HepG2 (cell line): ENCODE results near the gene ZFP90. TPM values are rescaled to one million over a fixed set of nuclear protein-coding genes. Genes with fewer than 3 reads are reported as not detected.

Experiments
- CBX2 ChIP-seq, 2 experiments: fragments of 200-600 bp in 1 of 2; sonication (generic); formaldehyde crosslinking in 1 of 2; IDR thresholded peaks; 2 replicates each; pipeline versions ENCODE4 v1.7.0 to v1.8.1; 2018 to 2022; ENCODE audit warnings: low read depth in 2 of 2, low read length in 1 of 2, mild to moderate bottlenecking in 1 of 2, missing genetic modification reagents in 1 of 2
- ELF1 ChIP-seq: sonication (generic); formaldehyde crosslinking; IDR thresholded peaks from 2 replicates; pipeline ENCODE4 v1.4.0; 2020; ENCODE audit warnings: missing genetic modification reagents
- FIP1L1 ChIP-seq: fragments of 200-400 bp; formaldehyde crosslinking; IDR thresholded peaks from 2 replicates; pipeline ENCODE4 v1.6.1; 2018; ENCODE audit warnings: low read depth, mild to moderate bottlenecking, low read length, moderate library complexity, borderline replicate concordance; ENCODE audit not compliant: insufficient read depth
- HES4 ChIP-seq: sonication (generic); formaldehyde crosslinking; IDR thresholded peaks from 2 replicates; pipeline ENCODE4 v1.9.0; 2021; ENCODE audit warnings: mild to moderate bottlenecking, missing genetic modification reagents, borderline replicate concordance
- MAFF ChIP-seq: IDR thresholded peaks from 2 replicates; pipeline ENCODE4 v1.6.1; 2011; ENCODE audit warnings: low read depth, low read length, improper control_type of control experiment
- MBNL3 ChIP-seq: fragments of 250-450 bp; sonication (Bioruptor Pico); conservative IDR thresholded peaks from 2 replicates; pipeline ENCODE4 v1.8.0; 2022; ENCODE audit warnings: mild to moderate bottlenecking, inconsistent platforms
- MXI1 ChIP-seq: IDR thresholded peaks from 3 replicates; pipeline ENCODE4 v1.6.1; 2012; ENCODE audit warnings: low read depth, low read length, inconsistent platforms, borderline replicate concordance
- NKX3-1 ChIP-seq: sonication (generic); formaldehyde crosslinking; IDR thresholded peaks from 2 replicates; pipeline ENCODE4 v1.5.0; 2020; ENCODE audit warnings: missing genetic modification reagents
- RNF2 ChIP-seq: fragments of 450-650 bp; conservative IDR thresholded peaks from 2 replicates; pipeline ENCODE4 v1.6.1; 2016; ENCODE audit warnings: low read depth
- SMC3 ChIP-seq: IDR thresholded peaks from 2 replicates; pipeline ENCODE4 v1.6.1; 2011; ENCODE audit warnings: low read length, improper control_type of control experiment
- SOX5 ChIP-seq: IDR thresholded peaks from 2 replicates; pipeline ENCODE4 v1.6.1; 2016; ENCODE audit warnings: borderline replicate concordance
- TARDBP ChIP-seq: sonication (generic); formaldehyde crosslinking; IDR thresholded peaks from 2 replicates; pipeline ENCODE4 v1.8.0; 2022; ENCODE audit warnings: mild to moderate bottlenecking, missing genetic modification reagents
- THYN1 ChIP-seq: sonication (generic); formaldehyde crosslinking; IDR thresholded peaks from 2 replicates; pipeline ENCODE4 v1.8.1; 2023; ENCODE audit warnings: low read depth, mild to moderate bottlenecking, moderate library complexity, missing genetic modification reagents, borderline replicate concordance
- ZFP36 ChIP-seq: fragments of 150-350 bp; IDR thresholded peaks from 2 replicates; pipeline ENCODE4 v1.6.1; 2018; ENCODE audit warnings: borderline replicate concordance, low read length, low read depth; ENCODE audit not compliant: partially characterized antibody
- ZNF121 ChIP-seq: sonication (generic); formaldehyde crosslinking; IDR thresholded peaks from 2 replicates; pipeline ENCODE4 v1.5.0; 2020; ENCODE audit warnings: mild to moderate bottlenecking, missing genetic modification reagents
- ZNF160 ChIP-seq: sonication (generic); formaldehyde crosslinking; IDR thresholded peaks from 2 replicates; pipeline ENCODE4 v1.8.0; 2022; ENCODE audit warnings: mild to moderate bottlenecking, inconsistent platforms, missing genetic modification reagents
- ZNF180 ChIP-seq: sonication (generic); formaldehyde crosslinking; IDR thresholded peaks from 2 replicates; pipeline ENCODE4 v1.4.0; 2020; ENCODE audit warnings: low read depth, missing genetic modification reagents, borderline replicate concordance
- ZNF333 ChIP-seq: sonication (generic); formaldehyde crosslinking; IDR thresholded peaks from 2 replicates; pipeline ENCODE4 v1.4.0; 2020; ENCODE audit warnings: mild to moderate bottlenecking, missing genetic modification reagents, borderline replicate concordance
- ZNF720 ChIP-seq: sonication (generic); formaldehyde crosslinking; IDR thresholded peaks from 2 replicates; pipeline ENCODE4 v1.4.0; 2020; ENCODE audit warnings: missing genetic modification reagents
- ZNF746 ChIP-seq: sonication (generic); formaldehyde crosslinking; IDR thresholded peaks from 2 replicates; pipeline ENCODE4 v1.8.0; 2022; ENCODE audit warnings: mild to moderate bottlenecking, missing genetic modification reagents
- ZNF788 ChIP-seq: sonication (generic); formaldehyde crosslinking; IDR thresholded peaks from 2 replicates; pipeline ENCODE4 v1.5.0; 2020; ENCODE audit warnings: mild to moderate bottlenecking, missing genetic modification reagents, borderline replicate concordance
- ZNF850 ChIP-seq: sonication (generic); formaldehyde crosslinking; conservative IDR thresholded peaks from 2 replicates; pipeline ENCODE4 v1.9.0; 2021; ENCODE audit warnings: mild to moderate bottlenecking, missing genetic modification reagents
- polyA plus RNA-seq, 8 experiments: library from polyadenylated mRNA; depleted of rRNA in 3 of 8; stranded (reverse) in 7 of 8; unstranded in 1 of 8; fragments of >200 nt; fragmentation: Illumina TruSeq in 4 of 8; extraction: Trizol in 4 of 8; gene quantifications; 2 replicates each; pipeline versions ENCODE4 v1.2.1 to v1.2.3, GENCODE V29; 2011 to 2016; ENCODE audit warnings: low read depth in 4 of 8, missing spikeins in 1 of 8, mixed read lengths in 1 of 8; ENCODE audit not compliant: insufficient read depth in 1 of 8
- total RNA-seq, 5 experiments: library from RNA; depleted of rRNA; stranded (reverse); fragments of >200 nt; fragmentation: Illumina TruSeq; extraction: Trizol; gene quantifications; 2 replicates each; pipeline ENCODE4 v1.2.3, GENCODE V29; 2016; ENCODE audit warnings: low read depth in 1 of 5
- TF ChIP-seq, protein P1 (sequence below), 2 experiments: IDR thresholded peaks; 2 replicates each; pipeline ENCODE4 v1.6.1; 2011 to 2012; ENCODE audit warnings: low read length in 2 of 2, borderline replicate concordance in 1 of 2, low read depth in 1 of 2, mild to moderate bottlenecking in 1 of 2, moderate library complexity in 1 of 2
- TF ChIP-seq, protein P2 (sequence below): sonication (generic); formaldehyde crosslinking; IDR thresholded peaks from 2 replicates; pipeline ENCODE4 v1.4.0; 2020; ENCODE audit warnings: missing genetic modification reagents, borderline replicate concordance

ZFP90 gene
- total and polyA plus RNA-seq, 2 of the 13 experiments (the other 11 are each of a cell fraction or from before 2014, with no cell fraction given), result 17.6 to 18.9 TPM

DNA sequence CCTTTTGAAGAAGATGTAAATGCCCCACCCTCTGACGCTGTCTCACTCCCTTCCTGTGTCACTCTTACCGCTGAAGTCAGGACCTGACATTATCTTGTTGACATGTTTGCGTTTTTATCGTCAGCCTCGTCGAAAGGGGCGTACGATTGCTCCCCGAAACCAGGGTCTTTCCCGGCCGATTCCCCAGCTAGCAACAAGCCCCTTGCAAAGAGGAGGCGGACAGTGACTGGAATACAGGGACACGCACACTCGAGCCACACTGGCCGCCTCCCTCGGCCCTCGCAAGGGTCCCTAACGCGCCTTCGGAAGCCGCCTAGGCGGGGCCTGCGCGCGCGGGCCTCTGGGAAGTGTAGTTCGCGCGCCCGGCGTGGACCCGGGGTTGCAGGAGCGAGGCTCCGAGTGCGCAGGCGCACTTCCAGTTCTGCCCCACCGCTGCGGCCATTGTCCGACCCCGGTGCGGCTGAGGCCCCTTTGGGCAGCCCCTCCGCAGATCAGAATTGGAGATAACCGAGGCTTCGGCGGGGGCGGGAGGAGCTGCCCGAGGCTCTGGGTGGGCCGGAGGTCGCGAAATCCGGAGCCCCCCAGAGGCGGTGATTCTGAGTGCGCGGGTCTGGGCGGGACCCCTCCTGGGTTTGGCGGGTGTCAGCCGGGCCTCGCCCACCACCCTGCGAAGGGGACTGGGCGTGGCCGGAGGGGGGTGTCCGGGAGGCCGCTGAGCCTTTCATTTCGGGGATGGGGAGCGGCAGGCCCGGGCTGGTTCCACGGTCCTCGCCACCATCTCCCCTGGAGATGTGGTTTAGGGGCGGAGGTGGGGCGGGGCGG lies at the start of gene ZFP90 (continued):
- TF ChIP-seq ZNF720, result no peak
- TF ChIP-seq ZNF746 (CRISPR knock-in tag), result no peak
- TF ChIP-seq SOX5 (CRISPR knock-in tag), result no peak
- TF ChIP-seq MXI1, result 0 out of 3 replicates have a peak, but pooled peaks have one; percentile 49
- peak; percentile 74 for TF ChIP-seq ELF1 (CRISPR knock-in tag)
- no peak for TF ChIP-seq MBNL3
- no peak for TF ChIP-seq ZFP36
- no peak for TF ChIP-seq ZNF333 (CRISPR knock-in tag)
- TF ChIP-seq ZNF121 (CRISPR knock-in tag), result no peak
- no peak for TF ChIP-seq MAFF
- TF ChIP-seq ZNF788 (CRISPR knock-in tag), result no peak
- TF ChIP-seq ZNF850, result no peak; the same call in 1 of the 2 replicates
- TF ChIP-seq ZNF180 (CRISPR knock-in tag), result no peak
- no peak for TF ChIP-seq THYN1 (CRISPR knock-in tag)
- TF ChIP-seq, protein P1, sequence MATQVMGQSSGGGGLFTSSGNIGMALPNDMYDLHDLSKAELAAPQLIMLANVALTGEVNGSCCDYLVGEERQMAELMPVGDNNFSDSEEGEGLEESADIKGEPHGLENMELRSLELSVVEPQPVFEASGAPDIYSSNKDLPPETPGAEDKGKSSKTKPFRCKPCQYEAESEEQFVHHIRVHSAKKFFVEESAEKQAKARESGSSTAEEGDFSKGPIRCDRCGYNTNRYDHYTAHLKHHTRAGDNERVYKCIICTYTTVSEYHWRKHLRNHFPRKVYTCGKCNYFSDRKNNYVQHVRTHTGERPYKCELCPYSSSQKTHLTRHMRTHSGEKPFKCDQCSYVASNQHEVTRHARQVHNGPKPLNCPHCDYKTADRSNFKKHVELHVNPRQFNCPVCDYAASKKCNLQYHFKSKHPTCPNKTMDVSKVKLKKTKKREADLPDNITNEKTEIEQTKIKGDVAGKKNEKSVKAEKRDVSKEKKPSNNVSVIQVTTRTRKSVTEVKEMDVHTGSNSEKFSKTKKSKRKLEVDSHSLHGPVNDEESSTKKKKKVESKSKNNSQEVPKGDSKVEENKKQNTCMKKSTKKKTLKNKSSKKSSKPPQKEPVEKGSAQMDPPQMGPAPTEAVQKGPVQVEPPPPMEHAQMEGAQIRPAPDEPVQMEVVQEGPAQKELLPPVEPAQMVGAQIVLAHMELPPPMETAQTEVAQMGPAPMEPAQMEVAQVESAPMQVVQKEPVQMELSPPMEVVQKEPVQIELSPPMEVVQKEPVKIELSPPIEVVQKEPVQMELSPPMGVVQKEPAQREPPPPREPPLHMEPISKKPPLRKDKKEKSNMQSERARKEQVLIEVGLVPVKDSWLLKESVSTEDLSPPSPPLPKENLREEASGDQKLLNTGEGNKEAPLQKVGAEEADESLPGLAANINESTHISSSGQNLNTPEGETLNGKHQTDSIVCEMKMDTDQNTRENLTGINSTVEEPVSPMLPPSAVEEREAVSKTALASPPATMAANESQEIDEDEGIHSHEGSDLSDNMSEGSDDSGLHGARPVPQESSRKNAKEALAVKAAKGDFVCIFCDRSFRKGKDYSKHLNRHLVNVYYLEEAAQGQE (IDR thresholded peaks at IDR 0.05; ENCODE audit: borderline replicate concordance in 1 of 2, low read depth in 1 of 2, low read length in 2 of 2), result peak in 1 of 2 experiments; percentile 55; a peak in 1 of 4 replicates
- 0 out of 2 replicates have a peak, but pooled peaks have one; percentile 74 for TF ChIP-seq NKX3-1 (CRISPR knock-in tag)
- TF ChIP-seq HES4 (CRISPR knock-in tag), result no peak
- TF ChIP-seq, protein P2, sequence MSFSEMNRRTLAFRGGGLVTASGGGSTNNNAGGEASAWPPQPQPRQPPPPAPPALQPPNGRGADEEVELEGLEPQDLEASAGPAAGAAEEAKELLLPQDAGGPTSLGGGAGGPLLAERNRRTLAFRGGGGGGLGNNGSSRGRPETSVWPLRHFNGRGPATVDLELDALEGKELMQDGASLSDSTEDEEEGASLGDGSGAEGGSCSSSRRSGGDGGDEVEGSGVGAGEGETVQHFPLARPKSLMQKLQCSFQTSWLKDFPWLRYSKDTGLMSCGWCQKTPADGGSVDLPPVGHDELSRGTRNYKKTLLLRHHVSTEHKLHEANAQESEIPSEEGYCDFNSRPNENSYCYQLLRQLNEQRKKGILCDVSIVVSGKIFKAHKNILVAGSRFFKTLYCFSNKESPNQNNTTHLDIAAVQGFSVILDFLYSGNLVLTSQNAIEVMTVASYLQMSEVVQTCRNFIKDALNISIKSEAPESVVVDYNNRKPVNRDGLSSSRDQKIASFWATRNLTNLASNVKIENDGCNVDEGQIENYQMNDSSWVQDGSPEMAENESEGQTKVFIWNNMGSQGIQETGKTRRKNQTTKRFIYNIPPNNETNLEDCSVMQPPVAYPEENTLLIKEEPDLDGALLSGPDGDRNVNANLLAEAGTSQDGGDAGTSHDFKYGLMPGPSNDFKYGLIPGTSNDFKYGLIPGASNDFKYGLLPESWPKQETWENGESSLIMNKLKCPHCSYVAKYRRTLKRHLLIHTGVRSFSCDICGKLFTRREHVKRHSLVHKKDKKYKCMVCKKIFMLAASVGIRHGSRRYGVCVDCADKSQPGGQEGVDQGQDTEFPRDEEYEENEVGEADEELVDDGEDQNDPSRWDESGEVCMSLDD (CRISPR knock-in tag), result peak; percentile 76; the same call in 1 of the 2 replicates
- 0 out of 2 replicates have a peak, but pooled peaks have one; percentile 68 for TF ChIP-seq TARDBP (CRISPR knock-in tag)
- no peak for TF ChIP-seq RNF2
- no peak for TF ChIP-seq SMC3
- TF ChIP-seq FIP1L1, result no peak
- peak; percentile 36; the same call in 1 of the 2 replicates for TF ChIP-seq ZNF160 (CRISPR knock-in tag)
- TF ChIP-seq CBX2 (IDR thresholded peaks at IDR 0.05; ENCODE audit: low read depth, low read length), result no peak
- TF ChIP-seq CBX2 (CRISPR knock-in tag; IDR thresholded peaks at IDR 0.05; ENCODE audit: low read depth), result no peak
